Right lobe of liver (tissue), 6 donors: ENCODE data around the gene TMC6. TPM values are rescaled to one million over a fixed set of nuclear protein-coding genes. Genes with fewer than 3 reads are reported as not detected.

Source experiments
- ATAC-seq, 4 donors: fragments of 200-7000 bp; cut with Tn5 transposase; one replicate each; pipeline ENCODE4 v1.9.1; 2020; ENCODE audit warnings: mild to moderate bottlenecking in 4 of 4, moderate library complexity in 4 of 4
- DNase-seq, 3 donors: peaks; one replicate each; pipeline ENCODE4 v3.0.0-alpha.2; 2020
- H3K27ac ChIP-seq, 3 donors: fragments of 200-600 bp; one replicate each; pipeline ENCODE4 v1.8.0; 2022
- H3K27me3 ChIP-seq, 2 donors: fragments of 200-600 bp; one replicate each; pipeline ENCODE4 v1.8.0; 2022
- H3K36me3 ChIP-seq, 4 donors: fragments of 200-600 bp; sonication (generic) in 1 of 4; one replicate each; pipeline versions ENCODE4 v1.5.1 to v1.8.0; 2017 to 2022; ENCODE audit warnings: control low read depth in 1 of 4
- H3K4me1 ChIP-seq, 4 donors: fragments of 200-600 bp; sonication (generic) in 1 of 4; one replicate each; pipeline versions ENCODE4 v1.5.1 to v1.8.0; 2017 to 2022; ENCODE audit warnings: control low read depth in 1 of 4
- H3K4me3 ChIP-seq, 3 donors: fragments of 200-600 bp; one replicate each; pipeline ENCODE4 v1.8.0; 2022
- H3K9me3 ChIP-seq, 4 donors: fragments of 200-600 bp; sonication (generic) in 1 of 4; one replicate each; pipeline versions ENCODE4 v1.5.1 to v1.8.0; 2017 to 2022; ENCODE audit warnings: control low read depth in 1 of 4
- POLR2A ChIP-seq: fragments of 450-650 bp; IDR thresholded peaks from one replicate; pipeline ENCODE4 v1.6.1; 2017; ENCODE audit warnings: antibody characterized with exemption, mild to moderate bottlenecking
- WGBS: methylation state at CpG from one replicate; pipeline ENCODE4 v1.1.6; 2018; ENCODE audit warnings: low coverage, low lambda C conversion rate; ENCODE audit not compliant: insufficient coverage; ENCODE audit errors: missing lambda C conversion rate; 5-methylcytosine and 5-hydroxymethylcytosine counted together
- intact Hi-C, 2 donors: fragments of 100-400 bp; cut with DNase I; formaldehyde crosslinking; loops; one replicate each; pipeline versions ENCODE4 v1.11.2 to v1.14.1; 2022
- total RNA-seq, 6 experiments: library from RNA; depleted of rRNA in 2 of 6; stranded (reverse); fragments of >200 nt in 2 of 6; fragmentation: NEBNext Ultra II Directional in 3 of 6; extraction: Animal tissue kit (Norgen Biotek cat#: 25700) in 3 of 6; gene quantifications; one replicate each; pipeline versions ENCODE4 v1.1.0 to v1.2.4, GENCODE V29; 2016 to 2023
- TF ChIP-seq, protein P1 (sequence below), 4 donors: fragments of 200-600 bp in 3 of 4; fragments of 450-650 bp in 1 of 4; IDR thresholded peaks; one replicate each; pipeline versions ENCODE4 v1.5.1 to v1.8.0; 2016 to 2022; ENCODE audit warnings: antibody characterized with exemption in 4 of 4, mild to moderate bottlenecking in 2 of 4
- donor health status: DM: no; HTN: yes; CAD: no.
- donor health status: DM: no; HTN: no; CAD: no.
- donor health status: DM: no; HTN: no; CAD: no.
- donor health status: DM: no; HTN: yes; CAD: no.
- donor health status: DM: no; HTN: yes; CAD: no.

TMC6 gene
- total RNA-seq, 6 experiments from 2014 or later, result 10.9 to 24.7 (median 15.7) TPM

DNA sequence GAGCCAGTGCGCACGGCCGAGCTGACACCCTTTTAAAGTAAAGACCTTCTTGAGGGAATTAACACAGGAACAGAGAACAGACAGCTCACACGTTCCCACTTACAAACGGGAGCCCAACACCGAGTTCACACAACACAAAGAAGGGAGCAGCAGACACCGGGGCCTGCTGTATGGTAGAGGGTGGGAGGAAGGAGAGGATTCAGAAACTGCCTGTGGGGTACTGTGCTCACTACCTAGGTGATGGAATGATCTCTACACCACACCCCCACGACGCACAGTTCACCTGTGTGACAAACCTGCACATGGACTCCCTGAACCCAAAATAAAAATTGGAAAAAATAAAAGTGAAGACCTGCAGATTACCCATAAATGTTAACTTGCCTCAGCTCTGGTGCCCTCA lies 32.5 kb downstream of the TMC6 start:
- Histone ChIP-seq H3K4me1 (no peaks in the 10 kb centered on the region), H3K9me3 (no peaks in the 10 kb centered on the region), H3K4me3 (no peak overlapping the region), H3K36me3 (peaks cover 0 to 76% (median 16%) of the 10 kb centered on the region in 4 donors), H3K27me3 (no peaks in the 10 kb centered on the region), H3K27ac (no peak overlapping the region)
- intact Hi-C loops, result no loop called here
- no peak for DNase-seq
- TF ChIP-seq POLR2A, result no peak
- TF ChIP-seq, protein P1, sequence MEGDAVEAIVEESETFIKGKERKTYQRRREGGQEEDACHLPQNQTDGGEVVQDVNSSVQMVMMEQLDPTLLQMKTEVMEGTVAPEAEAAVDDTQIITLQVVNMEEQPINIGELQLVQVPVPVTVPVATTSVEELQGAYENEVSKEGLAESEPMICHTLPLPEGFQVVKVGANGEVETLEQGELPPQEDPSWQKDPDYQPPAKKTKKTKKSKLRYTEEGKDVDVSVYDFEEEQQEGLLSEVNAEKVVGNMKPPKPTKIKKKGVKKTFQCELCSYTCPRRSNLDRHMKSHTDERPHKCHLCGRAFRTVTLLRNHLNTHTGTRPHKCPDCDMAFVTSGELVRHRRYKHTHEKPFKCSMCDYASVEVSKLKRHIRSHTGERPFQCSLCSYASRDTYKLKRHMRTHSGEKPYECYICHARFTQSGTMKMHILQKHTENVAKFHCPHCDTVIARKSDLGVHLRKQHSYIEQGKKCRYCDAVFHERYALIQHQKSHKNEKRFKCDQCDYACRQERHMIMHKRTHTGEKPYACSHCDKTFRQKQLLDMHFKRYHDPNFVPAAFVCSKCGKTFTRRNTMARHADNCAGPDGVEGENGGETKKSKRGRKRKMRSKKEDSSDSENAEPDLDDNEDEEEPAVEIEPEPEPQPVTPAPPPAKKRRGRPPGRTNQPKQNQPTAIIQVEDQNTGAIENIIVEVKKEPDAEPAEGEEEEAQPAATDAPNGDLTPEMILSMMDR (IDR thresholded peaks at IDR 0.05), result no peak
- WGBS, result 90% methylated on average over 6 of the region's 9 CpGs
- ATAC-seq, result no peak

DNA sequence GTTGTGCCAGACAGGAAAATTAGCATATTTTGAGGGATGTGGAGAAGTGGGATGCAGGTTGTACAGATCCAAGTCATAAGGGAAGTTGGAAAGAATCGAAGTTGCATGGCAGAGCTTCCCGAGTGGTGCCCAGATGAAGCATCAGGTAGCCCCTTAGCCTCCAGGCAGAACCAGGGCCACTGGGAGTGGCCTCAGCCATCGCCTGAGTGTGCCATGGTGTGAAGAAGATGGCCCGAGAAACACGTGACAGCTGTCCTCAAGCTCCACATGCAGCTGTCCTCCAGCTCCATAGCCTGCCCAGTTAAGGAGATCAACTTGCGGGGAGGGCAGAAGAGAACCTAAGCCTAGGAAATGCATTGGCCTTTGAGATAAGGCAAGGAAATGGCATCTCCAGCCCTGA lies 33.5 kb downstream of the TMC6 start:
- DNase-seq (no peak), ATAC-seq (no peak)
- no peaks in the 10 kb centered on the region for H3K27me3 ChIP-seq
- H3K9me3 ChIP-seq, result no peaks in the 10 kb centered on the region
- WGBS, result 90% methylated on average over 2 of the region's 6 CpGs
- H3K4me3 ChIP-seq, result no peak overlapping the region
- peaks cover 0 to 76% (median 19%) of the 10 kb centered on the region in 4 donors for H3K36me3 ChIP-seq
- peaks cover 0 to under 1% (median 0%) of the 10 kb centered on the region in 4 donors for H3K4me1 ChIP-seq
- intact Hi-C loops, result no loop called here
- H3K27ac ChIP-seq, result no peak overlapping the region
- TF ChIP-seq, protein P1 (IDR thresholded peaks at IDR 0.05), result no peak
- TF ChIP-seq POLR2A, result no peak

GRCh38 chr17:78092794-78093324 lies 35.7 kb downstream of the TMC6 start:
- H3K27me3 ChIP-seq, result no peaks in the 10 kb centered on the region
- WGBS, result 100% methylated on average over 1 of the region's 6 CpGs
- H3K36me3 ChIP-seq, result peaks cover 0 to 60% (median 19%) of the 10 kb centered on the region in 4 donors
- H3K9me3 ChIP-seq, result no peaks in the 10 kb centered on the region
- no peak overlapping the region for H3K4me3 ChIP-seq
- H3K4me1 ChIP-seq, result peaks cover 0 to 8% (median 0%) of the 10 kb centered on the region in 4 donors
- H3K27ac ChIP-seq, result no peak overlapping the region
- DNase-seq (peak in 1 of 3 donors; percentile 38), ATAC-seq (no peak)
- intact Hi-C loops, result no loop called here
- TF ChIP-seq POLR2A, result no peak
- TF ChIP-seq, protein P1 (IDR thresholded peaks at IDR 0.05), result no peak

- Histone ChIP-seq H3K27me3 (no peaks in the 10 kb centered on the region), H3K36me3 (peaks cover 0 to 52% (median 17%) of the 10 kb centered on the region in 4 donors), H3K4me3 (no peak overlapping the region), H3K4me1 (peaks cover 0 to 8% (median 0%) of the 10 kb centered on the region in 4 donors), H3K27ac (peak overlapping the region; percentile 15 to 33 (median 23)), H3K9me3 (no peaks in the 10 kb centered on the region)
- TF ChIP-seq, protein P1 (IDR thresholded peaks at IDR 0.05), result no peak
- no peak for TF ChIP-seq POLR2A
- intact Hi-C loops, result no loop called here
- 50% methylated on average over 5 of the region's 7 CpGs for WGBS
- ATAC-seq (peak; percentile 49 to 80 (median 70)), DNase-seq (peak in 1 of 3 donors; percentile 49)
Observed at GRCh38 chr17:78089576-78090281, 38.8 kb downstream of the TMC6 start.
